PC-3 (cell line): ENCODE data around the gene SPATA32. TPM values are rescaled to one million over a fixed set of nuclear protein-coding genes. Genes with fewer than 3 reads are reported as not detected.

Source experiments
- ATAC-seq: fragments of 200-7000 bp; cut with Tn5 transposase; 2 replicates; pipeline ENCODE4 v1.9.1; 2020; ENCODE audit warnings: mild to moderate bottlenecking, moderate library complexity
- BruUV-seq: library from RNA; stranded (reverse); fragments of 400-500 nt; replicated peaks from 2 replicates; lab custom pipeline; 2021; lab: Mats Ljungman, UMichigan
- CTCF ChIA-PET: fragments of 300-600 bp; sonication (Branson Sonifier 250); formaldehyde crosslinking; loops from one replicate; lab custom pipeline; 2022; ENCODE audit warnings: antibody characterized with exemption; lab: Charles Lee
- POLR2A ChIA-PET: fragments of 300-600 bp; sonication (Branson Sonifier 250); formaldehyde crosslinking; loops from one replicate; lab custom pipeline; 2022; ENCODE audit warnings: antibody characterized with exemption; ENCODE audit not compliant: unreplicated experiment; lab: Charles Lee
- DNase-seq: peaks from one replicate; pipeline ENCODE4 v3.0.0-alpha.2; 2015
- H2AFZ ChIP-seq: fragments of 300-600 bp; sonication (generic); 2 replicates; pipeline ENCODE4 v1.6.0; 2016; ENCODE audit warnings: antibody characterized with exemption, low read length
- H3F3A ChIP-seq: fragments of 300-600 bp; sonication (generic); one replicate; pipeline ENCODE4 v1.6.0; 2017; ENCODE audit warnings: antibody characterized with exemption, low read length, control low read depth, mild to moderate bottlenecking; ENCODE audit not compliant: unreplicated experiment
- H3K27ac ChIP-seq: fragments of 300-600 bp; sonication (generic); 2 replicates; pipeline ENCODE4 v1.5.1; 2016; ENCODE audit warnings: mild to moderate bottlenecking, low read length
- H3K27me3 ChIP-seq: fragments of 300-600 bp; sonication (generic); 2 replicates; pipeline ENCODE4 v1.6.1; 2016; ENCODE audit warnings: low read length, mixed read lengths
- H3K36me3 ChIP-seq: fragments of 300-600 bp; sonication (generic); 2 replicates; pipeline ENCODE4 v1.6.1; 2016; ENCODE audit warnings: low read depth, mixed run types, low read length, mixed read lengths
- H3K4me1 ChIP-seq: fragments of 300-600 bp; sonication (generic); 2 replicates; pipeline ENCODE4 v1.5.1; 2016; ENCODE audit warnings: low read length; ENCODE audit not compliant: insufficient read depth
- H3K4me2 ChIP-seq: fragments of 300-600 bp; sonication (generic); 2 replicates; pipeline ENCODE4 v1.6.0; 2016; ENCODE audit warnings: low read length
- H3K4me3 ChIP-seq: fragments of 300-600 bp; sonication (generic); 2 replicates; pipeline ENCODE4 v1.5.1; 2016; ENCODE audit warnings: mild to moderate bottlenecking, low read length, mixed read lengths
- H3K79me2 ChIP-seq: fragments of 300-600 bp; sonication (generic); 2 replicates; pipeline ENCODE4 v1.6.1; 2017; ENCODE audit warnings: low read length, mixed read lengths
- H3K9ac ChIP-seq: fragments of 300-600 bp; sonication (generic); 2 replicates; pipeline ENCODE4 v1.6.0; 2016; ENCODE audit warnings: mild to moderate bottlenecking, low read length
- H3K9me2 ChIP-seq: fragments of 300-600 bp; sonication (generic); replicated peaks from 2 replicates; pipeline ENCODE4 v1.6.1; 2016; ENCODE audit warnings: mixed run types, low read length, mixed read lengths
- H3K9me3 ChIP-seq: fragments of 300-600 bp; sonication (generic); 2 replicates; pipeline ENCODE4 v1.6.1; 2016; ENCODE audit warnings: low read length, mixed read lengths
- H4K20me1 ChIP-seq: fragments of 300-600 bp; sonication (generic); 2 replicates; pipeline ENCODE4 v1.6.1; 2016; ENCODE audit warnings: low read length, mixed read lengths
- CTCF ChIP-seq: fragments of 300-600 bp; sonication (generic); conservative IDR thresholded peaks from 2 replicates; pipeline ENCODE4 v1.5.1; 2017; ENCODE audit warnings: antibody characterized with exemption, low read depth, mild to moderate bottlenecking, low read length
- EZH2 ChIP-seq: fragments of 300-600 bp; sonication (generic); IDR thresholded peaks from one replicate; pipeline ENCODE4 v1.6.1; 2017; ENCODE audit warnings: antibody characterized with exemption, mild to moderate bottlenecking, low read length; ENCODE audit not compliant: unreplicated experiment
- EZH2phosphoT487 ChIP-seq: fragments of 300-600 bp; sonication (generic); IDR thresholded peaks from 2 replicates; pipeline ENCODE4 v1.6.1; 2018; ENCODE audit warnings: mild to moderate bottlenecking, antibody characterized with exemption, low read length, borderline replicate concordance
- intact Hi-C: fragments of 100-400 bp; cut with micrococcal nuclease; formaldehyde crosslinking; loops from 2 replicates; pipeline ENCODE4 v1.9.0; 2023
- total RNA-seq: library from RNA; depleted of rRNA; stranded (reverse); fragments of >200 nt; gene quantifications from 2 replicates; pipeline ENCODE4 v1.2.3, GENCODE V29; 2014

SPATA32 gene
- total RNA-seq, 1 experiment from 2014 or later: not detected

GRCh38 chr17:45233423-45233924 is 28.4 kb downstream of the SPATA32 start:
- Histone ChIP-seq H3K36me3 (no peaks in the 10 kb centered on the region), H3K79me2 (no peaks in the 10 kb centered on the region), H3K4me3 (no peak overlapping the region), H4K20me1 (no peaks in the 10 kb centered on the region), H2AFZ (no peak overlapping the region), H3K4me2 (no peak overlapping the region), H3K27ac (no peak overlapping the region), H3K27me3 (no peaks in the 10 kb centered on the region), H3K9me3 (no peaks in the 10 kb centered on the region), H3K9ac (no peak overlapping the region), H3K9me2 (no peaks in the 10 kb centered on the region), H3K4me1 (peaks cover 27% of the 10 kb centered on the region), H3F3A (no peaks in the 10 kb centered on the region)
- ATAC-seq (no peak), DNase-seq (no peak)
- ChIA-PET CTCF (interaction anchor here (0.7 kb wide), 1 partner anchor 44 kb away, joined by 4 read pairs; no protein-coding TSS in a partner anchor), POLR2A (no interaction called here)
- intact Hi-C loops: no loop called here
- TF ChIP-seq EZH2phosphoT487 (no peak), EZH2 (no peak), CTCF (no peak)
- BruUV-seq: no TSS peak

- peaks cover 34% of the 10 kb centered on the region for H3K4me1 ChIP-seq
- ChIA-PET CTCF (interaction anchor here (0.6 to 2.5 kb wide), 3 partner anchors 45 to 193 kb away, joined by 3 to 16 read pairs (median 4); partner anchors contain the start of gene ACBD4), POLR2A (no interaction called here)
- no peak overlapping the region for H3K4me3 ChIP-seq
- intact Hi-C loops: no loop called here
- no peaks in the 10 kb centered on the region for H3F3A ChIP-seq
- no peak overlapping the region for H3K9ac ChIP-seq
- ATAC-seq (no peak), DNase-seq (no peak)
- no peaks in the 10 kb centered on the region for H3K27me3 ChIP-seq
- TF ChIP-seq CTCF: no peak
- TF ChIP-seq EZH2phosphoT487: no peak
- TF ChIP-seq EZH2: no peak
- H3K79me2 ChIP-seq: no peaks in the 10 kb centered on the region
- no TSS peak for BruUV-seq
- no peaks in the 10 kb centered on the region for H3K9me3 ChIP-seq
- no peak overlapping the region for H2AFZ ChIP-seq
- no peak overlapping the region for H3K4me2 ChIP-seq
- H4K20me1 ChIP-seq: no peaks in the 10 kb centered on the region
- no peaks in the 10 kb centered on the region for H3K9me2 ChIP-seq
- H3K27ac ChIP-seq: no peak overlapping the region
- H3K36me3 ChIP-seq: no peaks in the 10 kb centered on the region
Measured at GRCh38 chr17:45232514-45233422, 29.1 kb downstream of the SPATA32 start.
